Mesendoderm (in vitro differentiated cells): Measurements from ENCODE around the gene OSMR.

ENCODE experiments used
- DNase-seq: peaks from one replicate; pipeline ENCODE4 v3.0.0; 2013
- H2AK5ac ChIP-seq: 2 replicates; pipeline ENCODE4 v1.6.1; 2013; ENCODE audit warnings: low read length, inconsistent platforms
- H2BK120ac ChIP-seq: 2 replicates; pipeline ENCODE4 v1.6.1; 2013; ENCODE audit warnings: low read depth, mild to moderate bottlenecking, low read length, moderate library complexity, mixed read lengths
- H2BK15ac ChIP-seq: replicated peaks from 2 replicates; pipeline ENCODE4 v1.6.1; 2013; ENCODE audit warnings: low read depth, mild to moderate bottlenecking, moderate library complexity
- H2BK5ac ChIP-seq: 2 replicates; pipeline ENCODE4 v1.6.1; 2013; ENCODE audit warnings: low read length, inconsistent platforms
- H3K18ac ChIP-seq: 2 replicates; pipeline ENCODE4 v1.6.1; 2013; ENCODE audit warnings: mild to moderate bottlenecking, low read length, mixed read lengths
- H3K23ac ChIP-seq: one replicate; pipeline ENCODE4 v1.6.1; 2013; ENCODE audit warnings: low read length
- H3K27ac ChIP-seq: 2 replicates; pipeline ENCODE4 v1.5.1; 2013; ENCODE audit warnings: low read depth, mild to moderate bottlenecking, inconsistent platforms, low read length, moderate library complexity
- H3K27me3 ChIP-seq: 2 replicates; pipeline ENCODE4 v1.6.1; 2013; ENCODE audit warnings: low read length, control low read depth, mild to moderate bottlenecking, inconsistent platforms; ENCODE audit not compliant: insufficient read depth, poor library complexity
- H3K36me3 ChIP-seq: 2 replicates; pipeline ENCODE4 v1.6.1; 2013; ENCODE audit warnings: low read length, inconsistent platforms; ENCODE audit not compliant: control insufficient read depth, insufficient read depth
- H3K4ac ChIP-seq: one replicate; pipeline ENCODE4 v1.6.1; 2013; ENCODE audit warnings: low read depth, mild to moderate bottlenecking, low read length, moderate library complexity
- H3K4me1 ChIP-seq: 2 replicates; pipeline ENCODE4 v1.6.1; 2013; ENCODE audit warnings: low read depth, low read length, inconsistent platforms; ENCODE audit not compliant: control insufficient read depth
- H3K4me2 ChIP-seq: 2 replicates; pipeline ENCODE4 v1.6.1; 2013; ENCODE audit warnings: low read length
- H3K4me3 ChIP-seq: 2 replicates; pipeline ENCODE4 v1.5.1; 2013; ENCODE audit warnings: mild to moderate bottlenecking, low read length
- H3K56ac ChIP-seq: one replicate; pipeline ENCODE4 v1.6.1; 2013; ENCODE audit warnings: low read length
- H3K79me1 ChIP-seq: 2 replicates; pipeline ENCODE4 v1.6.1; 2013; ENCODE audit warnings: low read length, inconsistent platforms
- H3K79me2 ChIP-seq: 2 replicates; pipeline ENCODE4 v1.6.1; 2013; ENCODE audit warnings: mild to moderate bottlenecking, low read length; ENCODE audit not compliant: control insufficient read depth, insufficient read depth
- H3K9ac ChIP-seq: 2 replicates; pipeline ENCODE4 v1.6.1; 2013; ENCODE audit warnings: low read length, inconsistent platforms
- H4K5ac ChIP-seq: one replicate; pipeline ENCODE4 v1.6.1; 2013; ENCODE audit warnings: low read length
- H4K8ac ChIP-seq: one replicate; pipeline ENCODE4 v1.6.1; 2013; ENCODE audit warnings: low read depth, mild to moderate bottlenecking, control low read depth, low read length, moderate library complexity
- WGBS: extraction: QIAGEN DNeasy Blood & Tissue Kit; methylation state at CpG from one replicate; pipeline ENCODE4 v1.1.7; 2013; ENCODE audit warnings: low lambda C conversion rate, missing lambda C conversion rate; ENCODE audit not compliant: insufficient coverage; ENCODE audit errors: extremely low coverage; 5-methylcytosine and 5-hydroxymethylcytosine counted together

OSMR gene

GRCh38 chr5:38968665-38969064 is 122.9 kb downstream of the OSMR start:
- H2AK5ac ChIP-seq, result no peak overlapping the region
- no peak overlapping the region for H4K5ac ChIP-seq
- H3K27ac ChIP-seq, result no peak overlapping the region
- H3K4ac ChIP-seq, result no peak overlapping the region
- peak; percentile 53 for DNase-seq
- H4K8ac ChIP-seq, result no peak overlapping the region
- H3K18ac ChIP-seq, result no peak overlapping the region
- H3K36me3 ChIP-seq, result no peaks in the 10 kb centered on the region
- no peak overlapping the region for H3K4me2 ChIP-seq
- H3K4me1 ChIP-seq, result no peaks in the 10 kb centered on the region
- H3K4me3 ChIP-seq, result no peak overlapping the region
- H2BK120ac ChIP-seq, result no peak overlapping the region
- H3K23ac ChIP-seq, result no peak overlapping the region
- no peaks in the 10 kb centered on the region for H3K27me3 ChIP-seq
- no peak overlapping the region for H3K56ac ChIP-seq
- no peaks in the 10 kb centered on the region for H3K79me1 ChIP-seq
- H3K9ac ChIP-seq, result no peak overlapping the region
- no CpG with 5 or more reads among the region's 5 CpGs for WGBS
- no peak overlapping the region for H2BK15ac ChIP-seq
- H3K79me2 ChIP-seq, result no peaks in the 10 kb centered on the region
- H2BK5ac ChIP-seq, result no peak overlapping the region

- no peak overlapping the region for H4K5ac ChIP-seq
Observed at GRCh38 chr5:38978036-38978435, 132.2 kb downstream of the OSMR start.

GRCh38 chr5:38979535-38979934 is 133.7 kb downstream of the OSMR start:
- Histone ChIP-seq H2BK5ac (no peak overlapping the region), H3K27ac (no peak overlapping the region), H3K79me1 (no peaks in the 10 kb centered on the region), H3K56ac (no peak overlapping the region), H2BK120ac (no peak overlapping the region), H3K4ac (no peak overlapping the region), H3K23ac (no peak overlapping the region), H4K8ac (no peak overlapping the region), H3K36me3 (no peaks in the 10 kb centered on the region), H3K4me3 (no peak overlapping the region), H3K18ac (no peak overlapping the region), H2AK5ac (no peak overlapping the region), H3K79me2 (no peaks in the 10 kb centered on the region), H4K5ac (no peak overlapping the region), H3K27me3 (no peaks in the 10 kb centered on the region), H3K4me2 (no peak overlapping the region), H3K4me1 (no peaks in the 10 kb centered on the region), H2BK15ac (no peak overlapping the region), H3K9ac (no peak overlapping the region)
- DNase-seq, result no peak
- no CpG with 5 or more reads among the region's 2 CpGs for WGBS

More at GRCh38 chr5:38978036-38978435, 132.2 kb downstream of the OSMR start:
- H3K4me3 ChIP-seq, result no peak overlapping the region
- H2AK5ac ChIP-seq, result no peak overlapping the region
- H3K56ac ChIP-seq, result no peak overlapping the region
- no peak overlapping the region for H2BK5ac ChIP-seq
- no peak for DNase-seq
- no peak overlapping the region for H3K27ac ChIP-seq
- no peak overlapping the region for H4K8ac ChIP-seq
- no peaks in the 10 kb centered on the region for H3K36me3 ChIP-seq
- H3K27me3 ChIP-seq, result no peaks in the 10 kb centered on the region
- H3K4ac ChIP-seq, result no peak overlapping the region
- H2BK15ac ChIP-seq, result no peak overlapping the region
- H3K79me2 ChIP-seq, result no peaks in the 10 kb centered on the region
- no peak overlapping the region for H3K18ac ChIP-seq
- H3K23ac ChIP-seq, result no peak overlapping the region
- H3K4me2 ChIP-seq, result no peak overlapping the region
- no peak overlapping the region for H3K9ac ChIP-seq
- H2BK120ac ChIP-seq, result no peak overlapping the region
- no peaks in the 10 kb centered on the region for H3K79me1 ChIP-seq
- H3K4me1 ChIP-seq, result no peaks in the 10 kb centered on the region
